ENCODE data around the gene C2orf68.
A peak's percentile ranks its signal among the peaks of the same experiment; 100 is the strongest.

Gene C2orf68

GRCh38 chr2:85601771-85602475 is 9.9 kb downstream of the C2orf68 start:
- Mint-ChIP-seq H3K4me1 (peaks cover 28% of the 10 kb centered on the region), H3K27ac (ENCODE audit: low read depth) (peak overlapping the region; percentile 87), H3K9me3 (no peaks in the 10 kb centered on the region), H3K27me3 (no peaks in the 10 kb centered on the region), H3K4me3 (peak overlapping the region; percentile 82), H3K36me3 (ENCODE audit: insufficient read depth) (peaks cover 12% of the 10 kb centered on the region)
- no peak for DNase-seq (ENCODE audit: low spot score in 2 of 2)
- peak; percentile 1 for ATAC-seq (replicated peaks; ENCODE audit: extremely low read depth, poor library complexity, severe bottlenecking)

GRCh38 chr2:85600951-85601770 is 10.7 kb downstream of the C2orf68 start:
- DNase-seq (ENCODE audit: low spot score in 2 of 2) (no peak), ATAC-seq (replicated peaks; ENCODE audit: extremely low read depth, poor library complexity, severe bottlenecking) (no peak)
- peaks cover 10% of the 10 kb centered on the region for H3K36me3 Mint-ChIP-seq (ENCODE audit: insufficient read depth)
- H3K27me3 Mint-ChIP-seq, result no peaks in the 10 kb centered on the region
- H3K27ac Mint-ChIP-seq (ENCODE audit: low read depth), result peak overlapping the region; percentile 87
- peaks cover 34% of the 10 kb centered on the region for H3K4me1 Mint-ChIP-seq
- H3K4me3 Mint-ChIP-seq, result peak overlapping the region; percentile 82
- no peaks in the 10 kb centered on the region for H3K9me3 Mint-ChIP-seq

GRCh38 chr2:85600235-85600575 is 11.7 kb downstream of the C2orf68 start:
- H3K27ac Mint-ChIP-seq (ENCODE audit: low read depth), result no peak overlapping the region
- peaks cover 43% of the 10 kb centered on the region for H3K4me1 Mint-ChIP-seq
- DNase-seq (ENCODE audit: low spot score in 2 of 2) (no peak), ATAC-seq (replicated peaks; ENCODE audit: extremely low read depth, poor library complexity, severe bottlenecking) (no peak)
- H3K4me3 Mint-ChIP-seq, result no peak overlapping the region
- no peaks in the 10 kb centered on the region for H3K9me3 Mint-ChIP-seq
- peaks cover 16% of the 10 kb centered on the region for H3K36me3 Mint-ChIP-seq (ENCODE audit: insufficient read depth)
- H3K27me3 Mint-ChIP-seq, result no peaks in the 10 kb centered on the region

GRCh38 chr2:85599468-85600234 is 12.2 kb downstream of the C2orf68 start:
- no peak for ATAC-seq (replicated peaks; ENCODE audit: extremely low read depth, poor library complexity, severe bottlenecking)
- DNase-seq (ENCODE audit: low spot score in 2 of 2), result no peak
- H3K4me3 Mint-ChIP-seq, result no peak overlapping the region
- H3K9me3 Mint-ChIP-seq, result no peaks in the 10 kb centered on the region
- no peak overlapping the region for H3K27ac Mint-ChIP-seq (ENCODE audit: low read depth)
- H3K36me3 Mint-ChIP-seq (ENCODE audit: insufficient read depth), result peaks cover 16% of the 10 kb centered on the region
- H3K27me3 Mint-ChIP-seq, result no peaks in the 10 kb centered on the region
- peaks cover 49% of the 10 kb centered on the region for H3K4me1 Mint-ChIP-seq

GRCh38 chr2:85598594-85599340 is 13.1 kb downstream of the C2orf68 start:
- Mint-ChIP-seq H3K4me1 (peaks cover 55% of the 10 kb centered on the region), H3K27me3 (no peaks in the 10 kb centered on the region), H3K36me3 (ENCODE audit: insufficient read depth) (peaks cover 16% of the 10 kb centered on the region), H3K27ac (ENCODE audit: low read depth) (no peak overlapping the region), H3K4me3 (no peak overlapping the region), H3K9me3 (no peaks in the 10 kb centered on the region)
- no peak for DNase-seq (ENCODE audit: low spot score in 2 of 2)
- no peak for ATAC-seq (replicated peaks; ENCODE audit: extremely low read depth, poor library complexity, severe bottlenecking)

GRCh38 chr2:85597241-85597640 is 14.6 kb downstream of the C2orf68 start:
- no peaks in the 10 kb centered on the region for H3K27me3 Mint-ChIP-seq
- H3K27ac Mint-ChIP-seq (ENCODE audit: low read depth), result no peak overlapping the region
- no peak for DNase-seq (ENCODE audit: low spot score in 2 of 2)
- peaks cover 45% of the 10 kb centered on the region for H3K4me1 Mint-ChIP-seq
- no peak for ATAC-seq (replicated peaks; ENCODE audit: extremely low read depth, poor library complexity, severe bottlenecking)
- H3K9me3 Mint-ChIP-seq, result no peaks in the 10 kb centered on the region
- peaks cover 18% of the 10 kb centered on the region for H3K36me3 Mint-ChIP-seq (ENCODE audit: insufficient read depth)
- H3K4me3 Mint-ChIP-seq, result peak overlapping the region; percentile 100

- Mint-ChIP-seq H3K27me3 (no peaks in the 10 kb centered on the region), H3K4me1 (peaks cover 40% of the 10 kb centered on the region)
These were observed 15.3 kb downstream of the C2orf68 start for GRCh38 chr2:85596486-85597143.

GRCh38 chr2:85596026-85596333 is 15.9 kb downstream of the C2orf68 start:
- Mint-ChIP-seq H3K4me1 (peaks cover 38% of the 10 kb centered on the region), H3K9me3 (no peaks in the 10 kb centered on the region), H3K4me3 (peak overlapping the region; percentile 100), H3K27ac (ENCODE audit: low read depth) (peak overlapping the region; percentile 100), H3K36me3 (ENCODE audit: insufficient read depth) (peaks cover 13% of the 10 kb centered on the region), H3K27me3 (no peaks in the 10 kb centered on the region)
- DNase-seq (ENCODE audit: low spot score in 2 of 2) (no peak), ATAC-seq (replicated peaks; ENCODE audit: extremely low read depth, poor library complexity, severe bottlenecking) (no peak)

More at GRCh38 chr2:85596486-85597143, 15.3 kb downstream of the C2orf68 start:
- Mint-ChIP-seq H3K36me3 (ENCODE audit: insufficient read depth) (peaks cover 13% of the 10 kb centered on the region), H3K27ac (ENCODE audit: low read depth) (peak overlapping the region; percentile 100), H3K4me3 (peak overlapping the region; percentile 100), H3K9me3 (no peaks in the 10 kb centered on the region)
- ATAC-seq (replicated peaks; ENCODE audit: extremely low read depth, poor library complexity, severe bottlenecking), result no peak
- no peak for DNase-seq (ENCODE audit: low spot score in 2 of 2)

- peaks cover 43% of the 10 kb centered on the region for H3K4me1 Mint-ChIP-seq
- H3K36me3 Mint-ChIP-seq (ENCODE audit: insufficient read depth), result peaks cover 13% of the 10 kb centered on the region
These were observed 16.4 kb downstream of the C2orf68 start, which contains the start of gene RNF181 for GRCh38 chr2:85595301-85596025. Gene RNF181 (plus strand): TSS chr2:85595745. CDS start chr2:85595764, 19 bp downstream.

GRCh38 chr2:85594715-85595300 is 17.1 kb downstream of the C2orf68 start:
- H3K4me3 Mint-ChIP-seq, result peak overlapping the region; percentile 100
- H3K4me1 Mint-ChIP-seq, result peaks cover 48% of the 10 kb centered on the region

More at GRCh38 chr2:85595301-85596025, 16.4 kb downstream of the C2orf68 start, which contains the start of gene RNF181:
- DNase-seq (ENCODE audit: low spot score in 2 of 2), result peak; percentile 72 to 83
- Mint-ChIP-seq H3K4me3 (peak within 1 kb of the TSS; percentile 100), H3K27me3 (no peaks in the 10 kb centered on the region), H3K9me3 (no peaks in the 10 kb centered on the region), H3K27ac (ENCODE audit: low read depth) (peak within 1 kb of the TSS; percentile 100)
- peak; percentile 100 for ATAC-seq (replicated peaks; ENCODE audit: extremely low read depth, poor library complexity, severe bottlenecking)

GRCh38 chr2:85593023-85593422 is 18.8 kb downstream of the C2orf68 start:
- no peak for DNase-seq (ENCODE audit: low spot score in 2 of 2)
- peaks cover 59% of the 10 kb centered on the region for H3K4me1 Mint-ChIP-seq
- no peaks in the 10 kb centered on the region for H3K27me3 Mint-ChIP-seq
- no peak for ATAC-seq (replicated peaks; ENCODE audit: extremely low read depth, poor library complexity, severe bottlenecking)
- peak overlapping the region; percentile 16 for H3K4me3 Mint-ChIP-seq
- peak overlapping the region; percentile 38 for H3K27ac Mint-ChIP-seq (ENCODE audit: low read depth)
- no peaks in the 10 kb centered on the region for H3K9me3 Mint-ChIP-seq
- peaks cover 9% of the 10 kb centered on the region for H3K36me3 Mint-ChIP-seq (ENCODE audit: insufficient read depth)

More at GRCh38 chr2:85594715-85595300, 17.1 kb downstream of the C2orf68 start:
- H3K9me3 Mint-ChIP-seq, result no peaks in the 10 kb centered on the region
- H3K27me3 Mint-ChIP-seq, result no peaks in the 10 kb centered on the region
- H3K27ac Mint-ChIP-seq (ENCODE audit: low read depth), result peak overlapping the region; percentile 100
- no peak for DNase-seq (ENCODE audit: low spot score in 2 of 2)
- ATAC-seq (replicated peaks; ENCODE audit: extremely low read depth, poor library complexity, severe bottlenecking), result no peak
- H3K36me3 Mint-ChIP-seq (ENCODE audit: insufficient read depth), result peaks cover 13% of the 10 kb centered on the region
